Upper lobe of left lung (tissue), 4 donors: Measurements from ENCODE around the gene HES3.

Experiments used
- POLR2A ChIP-seq, 4 donors: fragments of 450-650 bp; IDR thresholded peaks; one replicate each; pipeline ENCODE4 v1.5.1; 2016 to 2017; ENCODE audit warnings: antibody characterized with exemption in 4 of 4, mild to moderate bottlenecking in 2 of 4
- POLR2AphosphoS5 ChIP-seq, 2 donors: sonication (generic); formaldehyde crosslinking; IDR thresholded peaks; one replicate each; pipeline ENCODE4 v1.5.1; 2017; ENCODE audit warnings: antibody characterized with exemption in 2 of 2
- TF ChIP-seq, protein P1 (sequence below), 6 experiments: fragments of 450-650 bp in 4 of 6; fragments of 200-600 bp in 2 of 6; sonication (generic) in 2 of 6; IDR thresholded peaks; one replicate each; pipeline ENCODE4 v1.5.1; 2016 to 2019; ENCODE audit warnings: antibody characterized with exemption in 6 of 6

DNA sequence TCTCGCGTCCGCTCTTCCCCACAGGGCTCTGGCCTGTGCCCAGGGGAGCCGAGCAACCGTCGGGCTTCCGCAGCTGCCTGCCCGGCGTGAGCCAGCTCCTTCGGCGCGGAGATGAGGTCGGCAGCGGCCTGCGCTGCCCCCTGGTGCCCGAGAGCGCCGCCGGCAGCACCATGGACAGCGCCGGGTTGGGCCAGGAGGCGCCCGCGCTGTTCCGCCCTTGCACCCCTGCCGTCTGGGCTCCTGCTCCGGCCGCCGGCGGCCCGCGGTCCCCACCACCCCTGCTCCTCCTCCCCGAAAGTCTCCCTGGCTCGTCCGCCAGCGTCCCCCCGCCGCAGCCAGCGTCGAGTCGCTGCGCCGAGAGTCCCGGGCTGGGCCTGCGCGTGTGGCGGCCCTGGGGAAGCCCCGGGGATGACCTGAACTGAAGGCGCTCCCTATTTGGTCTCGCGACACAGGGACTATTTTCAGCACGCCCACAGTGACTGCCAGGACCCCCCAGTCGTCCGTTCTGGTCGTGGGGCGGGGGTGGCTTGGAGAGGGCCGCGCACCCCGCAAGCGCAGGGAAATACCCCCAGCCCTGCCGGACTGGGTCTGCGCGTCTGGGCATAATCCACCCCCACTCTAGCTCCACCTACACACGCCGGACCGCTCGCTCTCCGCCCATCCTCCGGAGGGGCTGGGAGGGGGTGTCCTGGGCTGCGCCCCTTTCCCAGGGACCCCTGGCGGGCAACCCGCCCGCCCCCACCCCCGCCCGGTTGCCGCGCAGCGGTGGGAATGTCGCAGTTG, 1.3 kb downstream of the HES3 start:
- TF ChIP-seq, protein P1, sequence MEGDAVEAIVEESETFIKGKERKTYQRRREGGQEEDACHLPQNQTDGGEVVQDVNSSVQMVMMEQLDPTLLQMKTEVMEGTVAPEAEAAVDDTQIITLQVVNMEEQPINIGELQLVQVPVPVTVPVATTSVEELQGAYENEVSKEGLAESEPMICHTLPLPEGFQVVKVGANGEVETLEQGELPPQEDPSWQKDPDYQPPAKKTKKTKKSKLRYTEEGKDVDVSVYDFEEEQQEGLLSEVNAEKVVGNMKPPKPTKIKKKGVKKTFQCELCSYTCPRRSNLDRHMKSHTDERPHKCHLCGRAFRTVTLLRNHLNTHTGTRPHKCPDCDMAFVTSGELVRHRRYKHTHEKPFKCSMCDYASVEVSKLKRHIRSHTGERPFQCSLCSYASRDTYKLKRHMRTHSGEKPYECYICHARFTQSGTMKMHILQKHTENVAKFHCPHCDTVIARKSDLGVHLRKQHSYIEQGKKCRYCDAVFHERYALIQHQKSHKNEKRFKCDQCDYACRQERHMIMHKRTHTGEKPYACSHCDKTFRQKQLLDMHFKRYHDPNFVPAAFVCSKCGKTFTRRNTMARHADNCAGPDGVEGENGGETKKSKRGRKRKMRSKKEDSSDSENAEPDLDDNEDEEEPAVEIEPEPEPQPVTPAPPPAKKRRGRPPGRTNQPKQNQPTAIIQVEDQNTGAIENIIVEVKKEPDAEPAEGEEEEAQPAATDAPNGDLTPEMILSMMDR (IDR thresholded peaks at IDR 0.05), result peak; percentile 77 to 99 (median 93)
- TF ChIP-seq POLR2A (IDR thresholded peaks at IDR 0.05), result no peak
- no peak for TF ChIP-seq POLR2AphosphoS5 (IDR thresholded peaks at IDR 0.05)
